Measurements from ENCODE around the gene ISOC2.

The ISOC2 gene

DNA sequence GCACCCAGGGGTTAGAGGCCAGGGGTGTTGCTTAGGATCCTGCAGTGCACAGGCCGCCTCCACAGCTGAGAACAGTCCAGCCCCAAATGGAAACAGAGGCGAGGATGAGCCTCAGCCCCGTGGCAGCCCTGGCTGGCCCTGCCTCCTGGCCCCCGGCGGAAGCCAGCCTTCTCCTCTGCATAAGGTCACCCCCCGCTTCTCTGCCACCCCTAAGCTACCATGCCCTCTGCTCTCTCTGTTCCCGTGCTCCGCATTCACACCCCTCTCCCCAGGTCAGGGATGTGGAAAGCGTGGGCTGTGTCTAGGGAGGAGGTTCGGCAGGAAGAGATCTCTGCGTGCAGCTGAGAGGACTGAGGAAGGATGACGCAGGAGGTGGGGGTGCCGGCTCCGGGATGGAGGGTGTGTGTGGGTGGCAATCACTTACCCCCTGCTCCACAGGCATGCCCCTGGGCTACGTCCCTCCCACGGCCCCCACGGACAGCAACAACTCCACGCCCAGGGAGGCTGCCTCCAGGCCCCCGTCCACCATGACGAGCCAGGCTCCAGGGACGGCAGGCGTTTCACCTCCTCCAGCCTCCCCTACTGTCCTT is 32.8 kb upstream of the ISOC2 start:
- H2AFZ ChIP-seq (ENCODE audit: low read length): no peak overlapping the region
- no peaks in the 10 kb centered on the region for H3K36me3 ChIP-seq (ENCODE audit: insufficient read depth, low read length)
- no peaks in the 10 kb centered on the region for H3F3A ChIP-seq (ENCODE audit: low read depth)
- H3K4me2 ChIP-seq (ENCODE audit: low read depth, low read length, poor library complexity, severe bottlenecking): no peak overlapping the region
- H4K20me1 ChIP-seq (ENCODE audit: insufficient read depth, low read length, poor library complexity, severe bottlenecking): no peaks in the 10 kb centered on the region
- H3K9me3 ChIP-seq (ENCODE audit: insufficient read depth, low read depth, low read length): no peaks in the 10 kb centered on the region
- H3K4me1 ChIP-seq (ENCODE audit: insufficient read depth, low read length, poor library complexity, severe bottlenecking): no peaks in the 10 kb centered on the region
- H3K9me2 ChIP-seq (replicated peaks; ENCODE audit: low read depth, low read length): no peaks in the 10 kb centered on the region
- H3K27me3 ChIP-seq (ENCODE audit: insufficient read depth, low read length, poor library complexity, severe bottlenecking): no peaks in the 10 kb centered on the region
- no peak overlapping the region for H3K9ac ChIP-seq (ENCODE audit: low read depth, low read length, poor library complexity, severe bottlenecking)
- no peak for TF ChIP-seq EZH2phosphoT487 (IDR thresholded peaks at IDR 0.05; ENCODE audit: borderline replicate concordance)
- TF ChIP-seq, protein P1, sequence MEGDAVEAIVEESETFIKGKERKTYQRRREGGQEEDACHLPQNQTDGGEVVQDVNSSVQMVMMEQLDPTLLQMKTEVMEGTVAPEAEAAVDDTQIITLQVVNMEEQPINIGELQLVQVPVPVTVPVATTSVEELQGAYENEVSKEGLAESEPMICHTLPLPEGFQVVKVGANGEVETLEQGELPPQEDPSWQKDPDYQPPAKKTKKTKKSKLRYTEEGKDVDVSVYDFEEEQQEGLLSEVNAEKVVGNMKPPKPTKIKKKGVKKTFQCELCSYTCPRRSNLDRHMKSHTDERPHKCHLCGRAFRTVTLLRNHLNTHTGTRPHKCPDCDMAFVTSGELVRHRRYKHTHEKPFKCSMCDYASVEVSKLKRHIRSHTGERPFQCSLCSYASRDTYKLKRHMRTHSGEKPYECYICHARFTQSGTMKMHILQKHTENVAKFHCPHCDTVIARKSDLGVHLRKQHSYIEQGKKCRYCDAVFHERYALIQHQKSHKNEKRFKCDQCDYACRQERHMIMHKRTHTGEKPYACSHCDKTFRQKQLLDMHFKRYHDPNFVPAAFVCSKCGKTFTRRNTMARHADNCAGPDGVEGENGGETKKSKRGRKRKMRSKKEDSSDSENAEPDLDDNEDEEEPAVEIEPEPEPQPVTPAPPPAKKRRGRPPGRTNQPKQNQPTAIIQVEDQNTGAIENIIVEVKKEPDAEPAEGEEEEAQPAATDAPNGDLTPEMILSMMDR (conservative IDR thresholded peaks at IDR 0.05; ENCODE audit: low read length): no peak
- H3K4me3 ChIP-seq (ENCODE audit: low read length, poor library complexity, severe bottlenecking): no peak overlapping the region
- no peaks in the 10 kb centered on the region for H3K79me2 ChIP-seq (ENCODE audit: insufficient read depth, low read length)

DNA sequence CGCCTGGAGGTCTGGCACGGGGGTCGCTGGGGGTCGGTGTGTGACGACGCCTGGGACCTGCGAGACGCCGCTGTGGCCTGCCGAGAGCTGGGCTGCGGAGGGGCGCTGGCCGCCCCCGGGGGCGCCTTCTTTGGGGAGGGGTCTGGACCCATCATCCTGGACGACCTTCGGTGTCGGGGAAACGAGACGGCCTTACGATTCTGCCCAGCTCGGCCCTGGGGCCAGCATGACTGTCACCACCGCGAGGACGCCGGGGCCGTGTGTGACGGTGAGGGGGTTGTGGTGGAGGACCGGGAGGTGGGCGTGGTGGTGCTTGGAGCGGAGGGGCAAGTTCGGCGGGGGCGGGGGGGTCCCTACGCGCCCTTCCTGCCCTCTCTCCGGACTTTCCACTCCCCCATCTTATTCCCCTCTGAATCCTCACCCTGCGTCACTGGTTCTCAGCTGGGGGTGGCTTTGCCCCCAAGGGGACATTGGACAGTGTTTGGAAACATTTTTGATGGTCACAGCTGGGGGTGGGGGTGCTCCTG is 32.3 kb upstream of the ISOC2 start:
- no peaks in the 10 kb centered on the region for H4K20me1 ChIP-seq (ENCODE audit: insufficient read depth, low read length, poor library complexity, severe bottlenecking)
- no peak overlapping the region for H3K4me3 ChIP-seq (ENCODE audit: low read length, poor library complexity, severe bottlenecking)
- no peaks in the 10 kb centered on the region for H3K79me2 ChIP-seq (ENCODE audit: insufficient read depth, low read length)
- no peak overlapping the region for H3K9ac ChIP-seq (ENCODE audit: low read depth, low read length, poor library complexity, severe bottlenecking)
- no peaks in the 10 kb centered on the region for H3F3A ChIP-seq (ENCODE audit: low read depth)
- H3K9me3 ChIP-seq (ENCODE audit: insufficient read depth, low read depth, low read length): no peaks in the 10 kb centered on the region
- TF ChIP-seq EZH2phosphoT487 (IDR thresholded peaks at IDR 0.05; ENCODE audit: borderline replicate concordance): no peak
- TF ChIP-seq, protein P1 (conservative IDR thresholded peaks at IDR 0.05; ENCODE audit: low read length): no peak
- no peaks in the 10 kb centered on the region for H3K27me3 ChIP-seq (ENCODE audit: insufficient read depth, low read length, poor library complexity, severe bottlenecking)
- no peaks in the 10 kb centered on the region for H3K9me2 ChIP-seq (replicated peaks; ENCODE audit: low read depth, low read length)
- no peak overlapping the region for H2AFZ ChIP-seq (ENCODE audit: low read length)
- H3K4me1 ChIP-seq (ENCODE audit: insufficient read depth, low read length, poor library complexity, severe bottlenecking): no peaks in the 10 kb centered on the region
- H3K4me2 ChIP-seq (ENCODE audit: low read depth, low read length, poor library complexity, severe bottlenecking): no peak overlapping the region
- no peaks in the 10 kb centered on the region for H3K36me3 ChIP-seq (ENCODE audit: insufficient read depth, low read length)

DNA sequence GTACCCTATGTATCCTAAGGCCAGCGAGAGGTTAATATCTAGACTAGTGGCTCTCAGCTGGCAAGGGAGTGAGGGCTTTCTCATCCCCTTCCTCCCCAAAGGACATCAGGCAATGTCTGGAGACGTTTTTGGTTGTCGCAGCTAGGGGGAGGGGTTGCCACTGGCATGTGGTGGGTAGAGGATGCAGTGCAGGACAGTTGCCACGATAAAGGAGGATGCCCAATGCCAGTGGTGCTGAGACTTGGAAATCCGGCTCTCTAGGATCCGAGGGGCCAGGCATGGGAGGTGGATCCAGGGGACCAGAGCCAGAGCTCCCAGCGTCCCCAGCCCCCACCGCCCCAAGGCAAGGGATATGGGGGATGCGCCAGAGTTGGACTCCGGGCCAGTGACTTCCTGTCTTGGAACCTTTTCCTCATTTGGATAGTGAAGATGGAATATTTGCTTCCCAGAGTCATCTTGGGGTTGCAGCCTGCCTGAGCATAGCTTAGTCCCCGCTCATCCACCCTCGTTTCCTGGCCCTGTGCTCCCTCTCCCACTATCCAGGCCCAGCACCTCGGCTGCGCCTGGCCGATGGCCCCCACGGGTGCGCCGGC is 31.7 kb upstream of the ISOC2 start:
- Histone ChIP-seq H3K9me2 (replicated peaks; ENCODE audit: low read depth, low read length) (no peaks in the 10 kb centered on the region), H2AFZ (ENCODE audit: low read length) (no peak overlapping the region), H3K4me1 (ENCODE audit: insufficient read depth, low read length, poor library complexity, severe bottlenecking) (no peaks in the 10 kb centered on the region), H3K9ac (ENCODE audit: low read depth, low read length, poor library complexity, severe bottlenecking) (no peak overlapping the region), H3K36me3 (ENCODE audit: insufficient read depth, low read length) (no peaks in the 10 kb centered on the region), H3K4me3 (ENCODE audit: low read length, poor library complexity, severe bottlenecking) (no peak overlapping the region), H4K20me1 (ENCODE audit: insufficient read depth, low read length, poor library complexity, severe bottlenecking) (no peaks in the 10 kb centered on the region), H3K9me3 (ENCODE audit: insufficient read depth, low read depth, low read length) (no peaks in the 10 kb centered on the region), H3F3A (ENCODE audit: low read depth) (no peaks in the 10 kb centered on the region), H3K4me2 (ENCODE audit: low read depth, low read length, poor library complexity, severe bottlenecking) (no peak overlapping the region), H3K27me3 (ENCODE audit: insufficient read depth, low read length, poor library complexity, severe bottlenecking) (no peaks in the 10 kb centered on the region), H3K79me2 (ENCODE audit: insufficient read depth, low read length) (no peaks in the 10 kb centered on the region)
- TF ChIP-seq, protein P1 (conservative IDR thresholded peaks at IDR 0.05; ENCODE audit: low read length): no peak
